Measurements from ENCODE around the gene MCL1.
"Not testable (repeated sequence)": the region's sequence is repeated elsewhere in the genome, so short reads cannot be mapped to it uniquely, and the experiment has no call there.

The MCL1 gene

GRCh38 chr1:150580966-150581365 lies 1.6 kb upstream of the MCL1 start:
- Histone ChIP-seq H3K4me1 (ENCODE audit: control insufficient read depth, low read length) (peaks cover 34% of the 10 kb centered on the region), H3K4me2 (ENCODE audit: low read length) (peak overlapping the region; percentile 18; the same call in 1 of the 2 replicates), H3K79me2 (ENCODE audit: control insufficient read depth, low read length) (peaks cover 43% of the 10 kb centered on the region), H3K36me3 (ENCODE audit: control insufficient read depth, low read length) (peaks cover 37% of the 10 kb centered on the region), H4K20me1 (ENCODE audit: control insufficient read depth, insufficient read depth, low read depth, low read length) (peaks cover 28% of the 10 kb centered on the region)
- H3K27ac ChIP-seq (ENCODE audit: low read depth, low read length); H3K27me3 ChIP-seq (ENCODE audit: control insufficient read depth, low read length); H3K9me3 ChIP-seq (ENCODE audit: control insufficient read depth, insufficient read depth, low read length); H3K4me3 ChIP-seq (ENCODE audit: low read length); H3K9me2 ChIP-seq (replicated peaks; ENCODE audit: control insufficient read depth, low read length); H3F3A ChIP-seq (ENCODE audit: control insufficient read depth, insufficient read depth): not testable (repeated sequence)

GRCh38 chr1:150579945-150580642 lies 684 bp upstream of the MCL1 start:
- peaks cover 43% of the 10 kb centered on the region for H3K4me1 ChIP-seq (ENCODE audit: control insufficient read depth, low read length)
- H3K36me3 ChIP-seq (ENCODE audit: control insufficient read depth, low read length): peaks cover 46% of the 10 kb centered on the region
- H3K4me2 ChIP-seq (ENCODE audit: low read length): peak overlapping the region; percentile 99
- peak overlapping the region; percentile 76 for H3K27ac ChIP-seq (ENCODE audit: low read depth, low read length)
- peak overlapping the region; percentile 87 for H3K4me3 ChIP-seq (ENCODE audit: low read length)
- no peaks in the 10 kb centered on the region for H3K9me2 ChIP-seq (replicated peaks; ENCODE audit: control insufficient read depth, low read length)
- H3K27me3 ChIP-seq (ENCODE audit: control insufficient read depth, low read length): no peaks in the 10 kb centered on the region
- H3K79me2 ChIP-seq (ENCODE audit: control insufficient read depth, low read length): peaks cover 52% of the 10 kb centered on the region
- peaks cover 37% of the 10 kb centered on the region for H4K20me1 ChIP-seq (ENCODE audit: control insufficient read depth, insufficient read depth, low read depth, low read length)
- peaks cover 3% of the 10 kb centered on the region; the same call in 1 of the 2 replicates for H3F3A ChIP-seq (ENCODE audit: control insufficient read depth, insufficient read depth)
- no peaks in the 10 kb centered on the region for H3K9me3 ChIP-seq (ENCODE audit: control insufficient read depth, insufficient read depth, low read length)
- TF ChIP-seq EZH2phosphoT487 (IDR thresholded peaks at IDR 0.05; ENCODE audit: borderline replicate concordance, low read length): no peak
- no peak for TF ChIP-seq CTCF (IDR thresholded peaks at IDR 0.05; ENCODE audit: low read depth, low read length, poor library complexity, severe bottlenecking)

GRCh38 chr1:150578272-150579109 lies 919 bp downstream of the MCL1 start:
- Histone ChIP-seq H3K79me2 (ENCODE audit: control insufficient read depth, low read length) (peaks cover 66% of the 10 kb centered on the region), H3K27me3 (ENCODE audit: control insufficient read depth, low read length) (no peaks in the 10 kb centered on the region), H4K20me1 (ENCODE audit: control insufficient read depth, insufficient read depth, low read depth, low read length) (peaks cover 45% of the 10 kb centered on the region), H3K9me3 (ENCODE audit: control insufficient read depth, insufficient read depth, low read length) (no peaks in the 10 kb centered on the region), H3K27ac (ENCODE audit: low read depth, low read length) (peak overlapping the region; percentile 79), H3K4me2 (ENCODE audit: low read length) (peak overlapping the region; percentile 90), H3F3A (ENCODE audit: control insufficient read depth, insufficient read depth) (peaks cover 7% of the 10 kb centered on the region), H3K9me2 (replicated peaks; ENCODE audit: control insufficient read depth, low read length) (no peaks in the 10 kb centered on the region), H3K36me3 (ENCODE audit: control insufficient read depth, low read length) (peaks cover 60% of the 10 kb centered on the region), H3K4me1 (ENCODE audit: control insufficient read depth, low read length) (peaks cover 57% of the 10 kb centered on the region), H3K4me3 (ENCODE audit: low read length) (peak overlapping the region; percentile 87)
- TF ChIP-seq EZH2phosphoT487 (IDR thresholded peaks at IDR 0.05; ENCODE audit: borderline replicate concordance, low read length): no peak
- no peak for TF ChIP-seq CTCF (IDR thresholded peaks at IDR 0.05; ENCODE audit: low read depth, low read length, poor library complexity, severe bottlenecking)

All from DOHH2 (cell line).